GM18870 (cell line): ENCODE measurements around the gene GRIP1.

Experiments
- ATAC-seq: cut with Tn5 transposase; IDR thresholded peaks from one replicate; pipeline ENCODE4 v1.9.1; 2021; ENCODE audit warnings: moderate library complexity; ENCODE audit not compliant: unreplicated experiment

The GRIP1 gene

GRCh38 chr12:66397574-66398290 lies 281.1 kb downstream of the GRIP1 start:
- no peak for ATAC-seq

GRCh38 chr12:66393890-66394289 lies 285.0 kb downstream of the GRIP1 start:
- ATAC-seq, result no peak

GRCh38 chr12:66392266-66392915 lies 286.5 kb downstream of the GRIP1 start:
- ATAC-seq, result no peak

GRCh38 chr12:66388517-66388916 lies 290.4 kb downstream of the GRIP1 start:
- no peak for ATAC-seq

GRCh38 chr12:66387117-66387516 lies 291.8 kb downstream of the GRIP1 start:
- no peak for ATAC-seq

- ATAC-seq, result no peak
Observed at GRCh38 chr12:66380769-66381535, 297.9 kb downstream of the GRIP1 start.

- ATAC-seq, result no peak
Observed at GRCh38 chr12:66379616-66380015, 299.3 kb downstream of the GRIP1 start.

GRCh38 chr12:66375560-66375959 lies 303.3 kb downstream of the GRIP1 start:
- ATAC-seq, result no peak

- no peak for ATAC-seq
Observed at GRCh38 chr12:66371982-66372381, 306.9 kb downstream of the GRIP1 start.

- ATAC-seq, result no peak
Observed at GRCh38 chr12:66367015-66367667, 311.7 kb downstream of the GRIP1 start.

- ATAC-seq, result no peak
Observed at GRCh38 chr12:66365718-66366490, 313.0 kb downstream of the GRIP1 start.

- no peak for ATAC-seq
Observed at GRCh38 chr12:66361703-66362102, 317.2 kb downstream of the GRIP1 start.

GRCh38 chr12:66359300-66359699 lies 319.6 kb downstream of the GRIP1 start:
- ATAC-seq, result no peak

- ATAC-seq, result no peak
Observed at GRCh38 chr12:66354291-66354690, 324.6 kb downstream of the GRIP1 start.

GRCh38 chr12:66352899-66353298 lies 326.0 kb downstream of the GRIP1 start:
- no peak for ATAC-seq

- ATAC-seq, result no peak
Observed at GRCh38 chr12:66352197-66352596, 326.7 kb downstream of the GRIP1 start.

- no peak for ATAC-seq
Observed at GRCh38 chr12:66351301-66351700, 327.6 kb downstream of the GRIP1 start.

GRCh38 chr12:66345956-66346355 lies 332.9 kb downstream of the GRIP1 start:
- ATAC-seq, result no peak

GRCh38 chr12:66345212-66345611 lies 333.7 kb downstream of the GRIP1 start:
- ATAC-seq, result no peak

GRCh38 chr12:66341126-66341525 lies 337.8 kb downstream of the GRIP1 start:
- ATAC-seq, result no peak

- ATAC-seq, result no peak
Observed at GRCh38 chr12:66340131-66340530, 338.7 kb downstream of the GRIP1 start.
